Measurements from ENCODE around the gene SLC1A2.

Gene SLC1A2

GRCh38 chr11:35245786-35246185, 173.6 kb downstream of the SLC1A2 start:
- no peak for TF ChIP-seq CTCF (IDR thresholded peaks at IDR 0.05; ENCODE audit: low read depth, low read length, missing control alignments)
- Histone ChIP-seq H3K4me3 (ENCODE audit: low read depth, low read length) (no peak overlapping the region), H3K27me3 (replicated peaks) (no peaks in the 10 kb centered on the region), H3K36me3 (replicated peaks) (no peaks in the 10 kb centered on the region), H3K27ac (no peak overlapping the region)
- DNase-seq, result no peak
- in situ Hi-C loops (cut with HindIII; ENCODE audit: low pct_ligation_motif_present, low sequenced_read_pairs), result no loop called here

- no peaks in the 10 kb centered on the region for H3K36me3 ChIP-seq (replicated peaks)
- H3K27ac ChIP-seq, result no peak overlapping the region
- no peak for DNase-seq
- no peak overlapping the region for H3K4me3 ChIP-seq (ENCODE audit: low read depth, low read length)
- in situ Hi-C loops (cut with HindIII; ENCODE audit: low pct_ligation_motif_present, low sequenced_read_pairs), result no loop called here
- H3K27me3 ChIP-seq (replicated peaks), result no peaks in the 10 kb centered on the region
- TF ChIP-seq CTCF (IDR thresholded peaks at IDR 0.05; ENCODE audit: low read depth, low read length, missing control alignments), result no peak
Observed at GRCh38 chr11:35245056-35245455, 174.3 kb downstream of the SLC1A2 start.

GRCh38 chr11:35243774-35244173, 175.6 kb downstream of the SLC1A2 start:
- in situ Hi-C loops (cut with HindIII; ENCODE audit: low pct_ligation_motif_present, low sequenced_read_pairs), result no loop called here
- no peak for DNase-seq
- no peak for TF ChIP-seq CTCF (IDR thresholded peaks at IDR 0.05; ENCODE audit: low read depth, low read length, missing control alignments)
- Histone ChIP-seq H3K36me3 (replicated peaks) (no peaks in the 10 kb centered on the region), H3K4me3 (ENCODE audit: low read depth, low read length) (no peak overlapping the region), H3K27me3 (replicated peaks) (no peaks in the 10 kb centered on the region), H3K27ac (no peak overlapping the region)

- DNase-seq, result peak; percentile 31
- TF ChIP-seq CTCF (IDR thresholded peaks at IDR 0.05; ENCODE audit: low read depth, low read length, missing control alignments), result no peak
- in situ Hi-C loops (cut with HindIII; ENCODE audit: low pct_ligation_motif_present, low sequenced_read_pairs), result no loop called here
- Histone ChIP-seq H3K36me3 (replicated peaks) (no peaks in the 10 kb centered on the region), H3K27ac (no peak overlapping the region), H3K4me3 (ENCODE audit: low read depth, low read length) (no peak overlapping the region), H3K27me3 (replicated peaks) (no peaks in the 10 kb centered on the region)
Observed at GRCh38 chr11:35242412-35243242, 176.7 kb downstream of the SLC1A2 start.

GRCh38 chr11:35241531-35241930, 177.8 kb downstream of the SLC1A2 start:
- no peak for TF ChIP-seq CTCF (IDR thresholded peaks at IDR 0.05; ENCODE audit: low read depth, low read length, missing control alignments)
- DNase-seq, result no peak
- Histone ChIP-seq H3K27me3 (replicated peaks) (no peaks in the 10 kb centered on the region), H3K36me3 (replicated peaks) (no peaks in the 10 kb centered on the region), H3K4me3 (ENCODE audit: low read depth, low read length) (no peak overlapping the region), H3K27ac (no peak overlapping the region)
- in situ Hi-C loops (cut with HindIII; ENCODE audit: low pct_ligation_motif_present, low sequenced_read_pairs), result no loop called here

GRCh38 chr11:35241083-35241482, 178.3 kb downstream of the SLC1A2 start:
- in situ Hi-C loops (cut with HindIII; ENCODE audit: low pct_ligation_motif_present, low sequenced_read_pairs), result no loop called here
- Histone ChIP-seq H3K36me3 (replicated peaks) (no peaks in the 10 kb centered on the region), H3K27me3 (replicated peaks) (no peaks in the 10 kb centered on the region)

More at GRCh38 chr11:35241083-35241482, 178.3 kb downstream of the SLC1A2 start:
- DNase-seq, result no peak
- H3K4me3 ChIP-seq (ENCODE audit: low read depth, low read length), result no peak overlapping the region
- no peak overlapping the region for H3K27ac ChIP-seq
- TF ChIP-seq CTCF (IDR thresholded peaks at IDR 0.05; ENCODE audit: low read depth, low read length, missing control alignments), result no peak
